K562 treated with DMSO at 1 percent for 24 hours (cell line): ENCODE results near the gene NR2F6. TPM values are rescaled to one million over a fixed set of nuclear protein-coding genes. Genes with fewer than 3 reads are reported as not detected.

Experiments
- total RNA-seq: library from RNA; unstranded; fragments of 300-600 nt; gene quantifications from 2 replicates; pipeline ENCODE4 v1.2.3, GENCODE V29; 2022; ENCODE audit warnings: low read depth; ENCODE audit not compliant: insufficient read depth

NR2F6 gene
- 199 and 227 TPM in 2 replicates for total RNA-seq

DNA sequence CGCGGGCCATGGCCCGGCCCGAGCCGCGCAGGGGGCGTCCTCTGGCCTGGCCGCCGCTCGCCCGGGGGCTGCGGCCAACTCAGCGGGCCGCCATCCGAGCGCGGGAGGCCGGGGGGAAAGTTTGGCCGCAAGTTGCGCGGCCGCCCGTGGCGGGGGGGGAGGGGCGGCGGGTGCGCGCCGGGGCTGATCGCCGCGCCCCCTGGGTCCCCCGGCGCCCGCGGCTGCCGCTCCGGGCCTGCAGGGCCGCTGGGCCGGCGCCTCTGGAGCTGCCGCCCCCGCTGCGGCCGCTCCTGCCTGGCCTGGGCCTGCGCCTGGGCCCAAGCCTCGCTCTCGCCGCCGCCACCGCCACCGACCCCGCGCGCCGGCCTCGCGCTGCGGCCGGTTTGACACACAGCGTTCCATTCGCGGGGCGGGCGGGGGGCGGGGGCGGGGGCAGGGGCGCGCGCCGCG, at the start of gene NR2F6:
NR2F6 (minus strand) TSS at position 385 of the 450 bp plus-strand sequence. CDS start 699 bp downstream, outside the sequence.

DNA sequence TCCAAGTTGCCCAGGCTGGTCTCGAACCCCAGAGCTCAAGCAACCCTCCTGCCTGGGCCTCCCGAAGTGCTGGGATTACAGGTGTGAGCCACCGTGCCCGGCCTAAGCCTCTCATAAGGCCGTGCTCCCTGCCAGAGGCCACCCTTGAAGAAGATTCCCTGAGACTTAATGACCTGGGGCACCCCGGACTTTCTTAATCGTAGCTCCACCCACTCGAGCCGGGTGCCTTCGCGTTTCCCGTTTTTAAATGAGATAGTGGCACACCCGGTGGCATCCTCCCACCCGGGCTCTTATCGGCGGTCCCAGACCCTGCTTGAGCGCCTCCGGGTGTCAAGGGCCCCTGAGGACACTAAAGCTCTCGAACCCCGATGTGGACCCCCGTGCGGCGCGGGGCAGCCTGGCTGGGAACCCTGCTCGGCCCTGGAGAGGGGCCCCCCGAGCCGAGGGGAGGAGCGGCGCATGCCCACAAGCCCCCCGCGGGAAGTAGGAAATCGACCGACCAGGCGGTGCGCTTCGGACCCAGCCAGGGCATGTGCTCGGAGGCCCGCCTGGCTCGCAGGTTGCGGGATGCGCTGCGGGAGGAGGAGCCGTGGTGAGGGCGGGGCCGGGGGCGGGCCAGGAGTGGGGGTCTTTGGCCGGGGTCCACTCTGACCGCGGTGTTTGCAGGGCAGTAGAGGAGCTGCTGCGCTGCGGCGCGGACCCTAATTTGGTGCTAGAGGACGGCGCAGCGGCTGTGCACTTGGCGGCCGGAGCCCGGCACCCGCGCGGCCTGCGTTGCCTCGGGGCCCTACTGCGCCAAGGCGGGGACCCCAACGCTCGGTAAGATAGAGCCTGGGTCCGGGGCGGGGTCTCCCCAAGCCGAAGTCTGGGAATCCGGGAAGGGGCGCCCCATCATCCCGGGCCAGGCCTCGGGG, 35.9 kb upstream of the NR2F6 start, which contains the start of gene ANKLE1:
ANKLE1 (plus strand) TSS at position 511 of the 914 bp plus-strand sequence; CDS start at position 531, 20 bp downstream.

GRCh38 chr19:17266975-17267788, 21.5 kb upstream of the NR2F6 start, which contains the start of gene BABAM1:
BABAM1 (plus strand) TSS chr19:17267443; CDS start chr19:17268807, 1,364 bp downstream.

GRCh38 chr19:17264641-17264979, 18.9 kb upstream of the NR2F6 start, which contains the start of gene USHBP1:
USHBP1 (minus strand) TSS chr19:17264745; CDS start chr19:17264299, 446 bp downstream.

DNA sequence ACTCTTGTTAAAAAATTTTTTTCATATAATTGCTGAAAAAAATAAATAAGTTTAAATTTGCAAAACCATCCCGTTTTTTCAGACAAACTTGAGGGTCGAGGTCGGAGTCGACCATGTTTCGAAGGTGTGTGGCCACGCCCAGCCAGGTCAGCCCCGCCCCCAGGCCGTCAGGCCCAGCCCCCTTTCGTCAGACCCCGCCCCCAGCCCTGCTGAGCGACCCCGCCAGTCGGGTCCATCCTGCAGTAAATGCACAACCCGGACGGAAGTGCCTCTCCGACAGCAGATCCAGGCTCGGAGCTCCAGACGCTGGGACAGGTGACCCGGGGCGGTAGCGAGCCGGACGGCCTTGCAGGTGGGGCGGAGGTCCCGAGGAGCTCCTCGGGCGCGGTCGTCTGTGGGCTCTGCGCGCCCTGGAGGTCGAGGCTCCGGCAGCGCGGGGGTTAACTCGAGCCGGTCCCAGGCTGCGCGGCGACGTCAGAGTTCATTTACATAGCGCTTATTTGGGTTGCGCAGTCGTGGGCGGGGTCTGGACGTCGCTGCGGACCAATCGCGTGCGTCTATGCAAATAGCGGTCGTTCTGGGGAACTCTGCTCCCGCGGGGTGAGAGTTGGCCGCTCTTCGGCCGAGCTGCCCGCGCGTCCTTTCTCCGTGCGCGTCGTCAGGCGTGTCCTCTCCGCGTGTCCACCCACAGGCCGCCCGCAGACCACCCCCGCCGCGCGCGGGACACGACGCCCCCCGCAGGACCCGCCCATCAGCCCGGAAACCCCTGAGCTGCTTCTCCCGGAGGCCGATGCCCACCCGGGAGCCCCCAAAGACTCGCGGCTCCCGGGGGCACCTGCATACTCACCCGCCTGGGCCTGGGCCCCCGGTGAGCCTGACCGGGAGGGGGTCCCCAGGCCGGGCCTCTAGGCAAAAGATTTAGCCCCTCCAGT, 19.5 kb downstream of the NR2F6 start, which contains the start of gene OCEL1:
OCEL1 (plus strand) TSS at position 225 of the 932 bp plus-strand sequence; CDS start at position 247, 22 bp downstream.

GRCh38 chr19:17215127-17215971, 30.4 kb downstream of the NR2F6 start, which contains the start of gene USE1:
USE1 (plus strand) TSS chr19:17215357; CDS start chr19:17215406, 49 bp downstream.

Other genes starting within 250 kb of the NR2F6 start
- gene CPAMD8, start 219.1 kb downstream of the NR2F6 start, total RNA-seq, result 2.7 and 4.1 TPM in 2 replicates
- gene HAUS8, start 170.5 kb downstream of the NR2F6 start, total RNA-seq, result 22.6 and 23.1 TPM in 2 replicates
- gene MYO9B, start 170.1 kb downstream of the NR2F6 start, total RNA-seq, result 89.0 and 94.7 TPM in 2 replicates
- gene USE1, start 30.6 kb downstream of the NR2F6 start, total RNA-seq, result 40.5 and 47.2 TPM in 2 replicates
- 95.8 and 110 TPM in 2 replicates for gene OCEL1, start 19.7 kb downstream of the NR2F6 start, total RNA-seq
- gene USHBP1, start 18.8 kb upstream of the NR2F6 start, total RNA-seq, result not detected in 2 replicates
- gene BABAM1, start 21.5 kb upstream of the NR2F6 start, total RNA-seq, result 97.0 and 121 TPM in 2 replicates
- 3.1 and 3.2 TPM in 2 replicates for gene ANKLE1, start 36.0 kb upstream of the NR2F6 start, total RNA-seq
- 54.5 and 56.1 TPM in 2 replicates for gene ABHD8, start 57.5 kb upstream of the NR2F6 start, total RNA-seq
- gene MRPL34, start 60.0 kb upstream of the NR2F6 start, total RNA-seq, result 173 and 196 TPM in 2 replicates
- gene DDA1, start 63.6 kb upstream of the NR2F6 start, total RNA-seq, result 112 and 122 TPM in 2 replicates
- gene ANO8, start 88.9 kb upstream of the NR2F6 start, total RNA-seq, result 13.4 and 13.9 TPM in 2 replicates
- gene GTPBP3, start 91.6 kb upstream of the NR2F6 start, total RNA-seq, result 84.4 and 97.9 TPM in 2 replicates
- gene PLVAP, start 131.4 kb upstream of the NR2F6 start, total RNA-seq, result 0.32 and 0.45 TPM in 2 replicates
- 1.1 TPM in 1 of 2 replicates, not detected in the other for gene CCDC194, start 148.3 kb upstream of the NR2F6 start, total RNA-seq
- gene BST2, start 159.7 kb upstream of the NR2F6 start, total RNA-seq, result 496 and 532 TPM in 2 replicates
- 112 and 116 TPM in 2 replicates for gene MVB12A, start 174.1 kb upstream of the NR2F6 start, total RNA-seq
- 0.54 and 0.67 TPM in 2 replicates for gene TMEM221, start 202.7 kb upstream of the NR2F6 start, total RNA-seq
- gene NXNL1, start 215.0 kb upstream of the NR2F6 start, total RNA-seq, result not detected in 2 replicates
- 4.8 and 5.7 TPM in 2 replicates for gene SLC27A1, start 224.6 kb upstream of the NR2F6 start, total RNA-seq